Thyroid gland (tissue), 4 donors: ENCODE measurements around the gene HSP90B1.

Experiments used
- POLR2A ChIP-seq, 2 donors: fragments of 450-650 bp; IDR thresholded peaks; one replicate each; pipeline ENCODE4 v1.6.1; 2017; ENCODE audit warnings: antibody characterized with exemption in 2 of 2, mild to moderate bottlenecking in 2 of 2, moderate library complexity in 1 of 2
- TF ChIP-seq, protein P1 (sequence below), 6 experiments: fragments of 200-600 bp in 3 of 6; fragments of 450-650 bp in 3 of 6; sonication (generic) in 3 of 6; IDR thresholded peaks; one replicate each; pipeline ENCODE4 v1.5.1; 2016 to 2019; ENCODE audit warnings: antibody characterized with exemption in 6 of 6, mild to moderate bottlenecking in 2 of 6, inconsistent platforms in 1 of 6, moderate library complexity in 1 of 6

DNA sequence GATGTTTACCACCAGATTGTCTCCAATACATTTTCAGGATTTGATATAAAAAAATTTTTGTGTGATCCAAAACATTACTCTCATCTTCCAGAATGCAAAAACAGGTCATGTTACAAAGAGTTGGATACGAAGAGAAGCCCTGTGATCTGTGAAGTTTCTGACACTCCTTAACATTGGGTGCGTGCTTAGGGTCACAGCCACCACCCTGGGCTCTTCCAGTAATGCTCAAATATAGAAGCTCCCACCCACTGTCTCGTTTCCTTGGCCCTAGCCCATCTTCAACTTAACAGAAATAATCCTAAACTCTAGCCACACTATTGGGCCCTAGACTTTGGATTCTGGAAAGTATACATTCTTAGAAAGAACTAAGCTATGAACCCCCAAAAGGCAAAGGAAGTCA is 32.9 kb upstream of the HSP90B1 start:
- no peak for TF ChIP-seq POLR2A (IDR thresholded peaks at IDR 0.05)
- TF ChIP-seq, protein P1, sequence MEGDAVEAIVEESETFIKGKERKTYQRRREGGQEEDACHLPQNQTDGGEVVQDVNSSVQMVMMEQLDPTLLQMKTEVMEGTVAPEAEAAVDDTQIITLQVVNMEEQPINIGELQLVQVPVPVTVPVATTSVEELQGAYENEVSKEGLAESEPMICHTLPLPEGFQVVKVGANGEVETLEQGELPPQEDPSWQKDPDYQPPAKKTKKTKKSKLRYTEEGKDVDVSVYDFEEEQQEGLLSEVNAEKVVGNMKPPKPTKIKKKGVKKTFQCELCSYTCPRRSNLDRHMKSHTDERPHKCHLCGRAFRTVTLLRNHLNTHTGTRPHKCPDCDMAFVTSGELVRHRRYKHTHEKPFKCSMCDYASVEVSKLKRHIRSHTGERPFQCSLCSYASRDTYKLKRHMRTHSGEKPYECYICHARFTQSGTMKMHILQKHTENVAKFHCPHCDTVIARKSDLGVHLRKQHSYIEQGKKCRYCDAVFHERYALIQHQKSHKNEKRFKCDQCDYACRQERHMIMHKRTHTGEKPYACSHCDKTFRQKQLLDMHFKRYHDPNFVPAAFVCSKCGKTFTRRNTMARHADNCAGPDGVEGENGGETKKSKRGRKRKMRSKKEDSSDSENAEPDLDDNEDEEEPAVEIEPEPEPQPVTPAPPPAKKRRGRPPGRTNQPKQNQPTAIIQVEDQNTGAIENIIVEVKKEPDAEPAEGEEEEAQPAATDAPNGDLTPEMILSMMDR (IDR thresholded peaks at IDR 0.05), result no peak
